ENCODE results near the gene CSKMT. TPM values are rescaled to one million over a fixed set of nuclear protein-coding genes. Genes with fewer than 3 reads are reported as not detected.
"Not testable (repeated sequence)": the region's sequence is repeated elsewhere in the genome, so short reads cannot be mapped to it uniquely, and the experiment has no call there.

Gene CSKMT
- total RNA-seq, 2 experiments from 2014 or later = 17.8 to 18.8 TPM

DNA sequence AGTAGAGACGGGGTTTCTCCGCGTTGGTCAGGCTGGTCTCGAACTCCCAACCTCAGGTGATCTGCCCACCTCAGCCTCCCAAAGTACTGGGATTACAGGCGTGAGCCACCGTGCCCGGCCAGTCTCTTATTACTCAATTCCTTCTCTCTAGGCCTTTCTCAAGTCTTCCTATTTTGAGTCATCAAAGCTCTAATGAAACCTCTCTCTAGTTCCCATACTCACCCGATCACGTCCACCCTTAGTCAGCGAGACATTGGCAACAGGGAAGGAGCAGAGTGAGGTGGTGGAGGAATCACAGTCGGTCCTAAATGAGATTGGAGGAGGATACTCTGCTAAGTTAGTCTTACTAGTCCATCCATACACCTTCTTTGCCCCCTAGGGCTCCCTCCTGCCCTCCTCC is 37.1 kb downstream of the CSKMT start:
- Histone ChIP-seq H3K4me1 (ENCODE audit: insufficient read depth, low read length) (peaks cover 19% of the 10 kb centered on the region), H3K4me3 (ENCODE audit: low read length) (no peak overlapping the region), H3K27ac (ENCODE audit: low read depth in 1 of 2, low read length in 2 of 2) (no peak overlapping the region), H3K36me3 (ENCODE audit: insufficient read depth, low read length) (no peaks in the 10 kb centered on the region), H3K9me3 (ENCODE audit: control insufficient read depth in 1 of 2, insufficient read depth in 1 of 2, low read length in 2 of 2) (no peaks in the 10 kb centered on the region), H3K27me3 (ENCODE audit: control insufficient read depth in 1 of 2, insufficient read depth in 2 of 2, low read length in 2 of 2) (no peaks in the 10 kb centered on the region)
- TF ChIP-seq, protein P1, sequence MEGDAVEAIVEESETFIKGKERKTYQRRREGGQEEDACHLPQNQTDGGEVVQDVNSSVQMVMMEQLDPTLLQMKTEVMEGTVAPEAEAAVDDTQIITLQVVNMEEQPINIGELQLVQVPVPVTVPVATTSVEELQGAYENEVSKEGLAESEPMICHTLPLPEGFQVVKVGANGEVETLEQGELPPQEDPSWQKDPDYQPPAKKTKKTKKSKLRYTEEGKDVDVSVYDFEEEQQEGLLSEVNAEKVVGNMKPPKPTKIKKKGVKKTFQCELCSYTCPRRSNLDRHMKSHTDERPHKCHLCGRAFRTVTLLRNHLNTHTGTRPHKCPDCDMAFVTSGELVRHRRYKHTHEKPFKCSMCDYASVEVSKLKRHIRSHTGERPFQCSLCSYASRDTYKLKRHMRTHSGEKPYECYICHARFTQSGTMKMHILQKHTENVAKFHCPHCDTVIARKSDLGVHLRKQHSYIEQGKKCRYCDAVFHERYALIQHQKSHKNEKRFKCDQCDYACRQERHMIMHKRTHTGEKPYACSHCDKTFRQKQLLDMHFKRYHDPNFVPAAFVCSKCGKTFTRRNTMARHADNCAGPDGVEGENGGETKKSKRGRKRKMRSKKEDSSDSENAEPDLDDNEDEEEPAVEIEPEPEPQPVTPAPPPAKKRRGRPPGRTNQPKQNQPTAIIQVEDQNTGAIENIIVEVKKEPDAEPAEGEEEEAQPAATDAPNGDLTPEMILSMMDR (IDR thresholded peaks at IDR 0.05) = no peak
- peak in 2 of 14 experiments; percentile 41 to 58 for DNase-seq
- Mint-ChIP-seq H3K4me3 (no peak overlapping the region), H3K27me3 (no peaks in the 10 kb centered on the region), H3K36me3 (ENCODE audit: low read depth) (peaks cover 18% of the 10 kb centered on the region), H3K4me1 (ENCODE audit: low read depth) (peaks cover 21% of the 10 kb centered on the region), H3K9me3 (no peaks in the 10 kb centered on the region), H3K27ac (peak overlapping the region; percentile 32)
- ChIA-PET POLR2A (no interaction called here), CTCF (no interaction called here)
- intact Hi-C loops (cut with DNase I, micrococcal nuclease) = no loop called here
- no peak for ATAC-seq (ENCODE audit: poor library complexity)

DNA sequence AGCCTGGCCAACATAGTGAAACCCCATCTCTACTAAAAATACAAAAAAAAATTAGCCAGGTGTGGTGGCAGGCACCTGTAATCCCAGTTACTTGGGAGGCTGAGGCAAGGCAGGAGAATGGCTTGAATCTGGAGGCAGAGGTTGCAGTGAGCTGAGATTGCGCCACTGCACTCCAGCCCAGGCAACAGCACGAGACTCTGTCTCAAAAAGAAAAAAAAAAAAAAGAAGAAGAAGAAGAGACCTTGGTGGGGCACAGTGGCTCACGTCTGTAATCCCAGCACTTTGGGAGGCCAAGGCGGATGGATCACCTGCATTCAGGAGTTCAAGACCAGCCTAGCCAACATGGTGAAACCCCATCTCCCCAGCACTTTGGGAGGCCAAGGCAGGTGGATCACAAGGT is 38.8 kb downstream of the CSKMT start:
- H3K27ac Mint-ChIP-seq; H3K9me3 Mint-ChIP-seq; H3K27me3 ChIP-seq (ENCODE audit: control insufficient read depth in 1 of 2, insufficient read depth in 2 of 2, low read length in 2 of 2); H3K36me3 ChIP-seq (ENCODE audit: insufficient read depth, low read length); H3K4me3 ChIP-seq (ENCODE audit: low read length); H3K9me3 ChIP-seq (ENCODE audit: control insufficient read depth in 1 of 2, insufficient read depth in 1 of 2, low read length in 2 of 2); H3K27me3 Mint-ChIP-seq; DNase-seq; H3K4me3 Mint-ChIP-seq; ATAC-seq (ENCODE audit: poor library complexity); H3K27ac ChIP-seq (ENCODE audit: low read depth in 1 of 2, low read length in 2 of 2); intact Hi-C loops (cut with DNase I, micrococcal nuclease): not testable (repeated sequence)
- CTCF ChIA-PET = interaction anchor here (0.7 kb wide), 1 partner anchor 192 kb away, joined by 5 read pairs; no protein-coding TSS in a partner anchor
- POLR2A ChIA-PET = interaction anchor here (0.6 to 1.1 kb wide), 4 partner anchors 24 to 251 kb away, joined by 3 to 4 read pairs (median 4); partner anchors contain the start of genes EEF1G, TTC9C and TUT1
- Mint-ChIP-seq H3K36me3 (ENCODE audit: low read depth) (peaks cover 19% of the 10 kb centered on the region), H3K4me1 (ENCODE audit: low read depth) (peaks cover 28% of the 10 kb centered on the region)
- H3K4me1 ChIP-seq (ENCODE audit: insufficient read depth, low read length) = peaks cover 36% of the 10 kb centered on the region

DNA sequence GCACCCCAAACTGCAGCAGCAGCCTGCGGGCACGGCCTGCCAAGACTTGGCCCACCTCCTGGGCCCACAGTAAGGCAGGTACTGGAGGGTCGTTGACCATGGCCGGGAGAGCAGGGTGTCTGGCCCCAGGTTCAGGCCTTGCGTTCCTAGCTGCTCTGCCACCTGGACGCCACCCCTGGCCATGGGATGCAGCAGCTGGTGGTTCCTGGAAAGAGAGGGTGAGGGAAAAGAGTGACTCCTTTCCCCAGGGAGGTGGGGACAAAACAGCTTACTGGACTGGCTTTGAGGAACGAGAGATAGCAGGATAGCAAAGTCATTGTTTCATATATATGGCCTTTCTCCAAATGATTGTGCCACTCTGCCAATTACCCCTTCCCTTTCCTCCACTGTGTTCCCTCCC is 40.3 kb downstream of the CSKMT start:
- peaks cover 42% of the 10 kb centered on the region for H3K4me1 Mint-ChIP-seq (ENCODE audit: low read depth)
- peak overlapping the region; percentile 92 for H3K27ac Mint-ChIP-seq
- ChIA-PET CTCF (interaction anchor here (0.6 to 1.7 kb wide), 5 partner anchors 11 to 281 kb away, joined by 3 to 6 read pairs (median 4); no protein-coding TSS in a partner anchor), POLR2A (interaction anchor here (0.8 to 9.9 kb wide), 18 partner anchors 17 to 175 kb away, joined by 3 to 165 read pairs (median 8); partner anchors contain the start of genes C11orf98, CSKMT, EEF1G and HNRNPUL2)
- Histone ChIP-seq H3K27ac (ENCODE audit: low read depth in 1 of 2, low read length in 2 of 2) (peak overlapping the region; percentile 65 to 84), H3K27me3 (ENCODE audit: control insufficient read depth in 1 of 2, insufficient read depth in 2 of 2, low read length in 2 of 2) (no peaks in the 10 kb centered on the region), H3K4me3 (ENCODE audit: low read length) (peak overlapping the region; percentile 79), H3K36me3 (ENCODE audit: insufficient read depth, low read length) (peaks cover under 1% of the 10 kb centered on the region), H3K9me3 (ENCODE audit: control insufficient read depth in 1 of 2, insufficient read depth in 1 of 2, low read length in 2 of 2) (no peaks in the 10 kb centered on the region), H3K4me1 (ENCODE audit: insufficient read depth, low read length) (peaks cover 47% of the 10 kb centered on the region)
- TF ChIP-seq, protein P1 (IDR thresholded peaks at IDR 0.05) = no peak
- H3K36me3 Mint-ChIP-seq (ENCODE audit: low read depth) = peaks cover 34% of the 10 kb centered on the region
- ATAC-seq (ENCODE audit: poor library complexity) (no peak), DNase-seq (peak in 1 of 14 experiments; percentile 38)
- intact Hi-C loops (cut with DNase I, micrococcal nuclease) = loop anchor here (5.0 kb wide), 3 partner anchors 33 to 152 kb away; partner anchors contain the start of genes LBHD1 (in 2 of the 2), UQCC3 (in 2 of the 2) and TUT1 (in 1 of the 2)
- no peaks in the 10 kb centered on the region for H3K27me3 Mint-ChIP-seq
- peak overlapping the region; percentile 86 for H3K4me3 Mint-ChIP-seq
- no peaks in the 10 kb centered on the region for H3K9me3 Mint-ChIP-seq

Data from CD4-positive, alpha-beta T cell (primary cell).